ENCODE results near the gene RFX4.

The RFX4 gene

DNA sequence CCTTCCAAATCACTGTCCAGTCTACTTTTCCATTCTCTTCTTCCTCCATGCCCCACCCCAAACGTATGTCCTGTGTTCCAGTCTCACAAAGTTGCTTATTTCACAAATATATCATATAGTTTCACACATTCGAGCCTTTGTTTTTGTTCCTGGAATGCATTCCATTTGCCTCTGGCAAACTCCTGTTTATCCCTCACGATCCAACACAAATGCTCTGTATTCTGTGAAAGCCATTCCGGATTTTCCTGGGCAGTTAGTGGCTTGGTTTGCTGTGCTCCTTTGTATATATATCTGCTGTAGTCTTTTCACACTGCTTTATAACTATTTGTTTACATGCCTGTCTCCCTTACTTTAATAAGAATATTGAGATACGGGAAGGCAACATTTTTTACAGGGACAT is 200.7 kb downstream of the RFX4 start:
- no peak overlapping the region for H3K27ac Mint-ChIP-seq
- H3K4me3 Mint-ChIP-seq = no peak overlapping the region
- H3K27me3 Mint-ChIP-seq (ENCODE audit: low read depth, poor library complexity) = no peaks in the 10 kb centered on the region
- H3K36me3 Mint-ChIP-seq (ENCODE audit: low read depth) = peaks cover 50% of the 10 kb centered on the region
- H3K9me3 Mint-ChIP-seq = peaks cover 15% of the 10 kb centered on the region
- TF ChIP-seq, protein P1, sequence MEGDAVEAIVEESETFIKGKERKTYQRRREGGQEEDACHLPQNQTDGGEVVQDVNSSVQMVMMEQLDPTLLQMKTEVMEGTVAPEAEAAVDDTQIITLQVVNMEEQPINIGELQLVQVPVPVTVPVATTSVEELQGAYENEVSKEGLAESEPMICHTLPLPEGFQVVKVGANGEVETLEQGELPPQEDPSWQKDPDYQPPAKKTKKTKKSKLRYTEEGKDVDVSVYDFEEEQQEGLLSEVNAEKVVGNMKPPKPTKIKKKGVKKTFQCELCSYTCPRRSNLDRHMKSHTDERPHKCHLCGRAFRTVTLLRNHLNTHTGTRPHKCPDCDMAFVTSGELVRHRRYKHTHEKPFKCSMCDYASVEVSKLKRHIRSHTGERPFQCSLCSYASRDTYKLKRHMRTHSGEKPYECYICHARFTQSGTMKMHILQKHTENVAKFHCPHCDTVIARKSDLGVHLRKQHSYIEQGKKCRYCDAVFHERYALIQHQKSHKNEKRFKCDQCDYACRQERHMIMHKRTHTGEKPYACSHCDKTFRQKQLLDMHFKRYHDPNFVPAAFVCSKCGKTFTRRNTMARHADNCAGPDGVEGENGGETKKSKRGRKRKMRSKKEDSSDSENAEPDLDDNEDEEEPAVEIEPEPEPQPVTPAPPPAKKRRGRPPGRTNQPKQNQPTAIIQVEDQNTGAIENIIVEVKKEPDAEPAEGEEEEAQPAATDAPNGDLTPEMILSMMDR (IDR thresholded peaks at IDR 0.05) = no peak
- no peaks in the 10 kb centered on the region for H3K4me1 Mint-ChIP-seq
- DNase-seq = no peak

DNA sequence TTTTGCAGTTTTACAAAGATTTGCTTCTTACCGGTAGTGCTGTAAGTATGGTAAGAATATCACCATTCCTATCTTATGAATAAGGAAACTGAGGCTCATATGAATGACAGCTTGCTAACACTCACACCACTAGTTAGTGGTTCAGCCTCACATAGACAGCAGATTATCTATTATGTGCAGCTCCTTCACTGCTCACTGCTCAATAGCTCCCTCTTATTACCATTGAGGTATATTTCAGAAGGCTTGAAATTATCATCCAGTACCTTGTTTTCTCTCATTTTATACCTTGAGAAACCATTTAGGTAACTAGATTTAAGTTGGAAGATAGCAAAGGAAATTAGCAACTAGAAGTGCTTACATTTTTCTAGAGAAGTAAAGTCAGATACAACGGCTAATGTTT is 207.2 kb downstream of the RFX4 start:
- no peaks in the 10 kb centered on the region for H3K4me1 Mint-ChIP-seq
- peaks cover under 1% of the 10 kb centered on the region for H3K27me3 Mint-ChIP-seq (ENCODE audit: low read depth, poor library complexity)
- no peak for DNase-seq
- H3K9me3 Mint-ChIP-seq = peaks cover 26% of the 10 kb centered on the region
- peaks cover 87% of the 10 kb centered on the region for H3K36me3 Mint-ChIP-seq (ENCODE audit: low read depth)
- TF ChIP-seq, protein P1 (IDR thresholded peaks at IDR 0.05) = no peak
- H3K27ac Mint-ChIP-seq = no peak overlapping the region
- no peak overlapping the region for H3K4me3 Mint-ChIP-seq

DNA sequence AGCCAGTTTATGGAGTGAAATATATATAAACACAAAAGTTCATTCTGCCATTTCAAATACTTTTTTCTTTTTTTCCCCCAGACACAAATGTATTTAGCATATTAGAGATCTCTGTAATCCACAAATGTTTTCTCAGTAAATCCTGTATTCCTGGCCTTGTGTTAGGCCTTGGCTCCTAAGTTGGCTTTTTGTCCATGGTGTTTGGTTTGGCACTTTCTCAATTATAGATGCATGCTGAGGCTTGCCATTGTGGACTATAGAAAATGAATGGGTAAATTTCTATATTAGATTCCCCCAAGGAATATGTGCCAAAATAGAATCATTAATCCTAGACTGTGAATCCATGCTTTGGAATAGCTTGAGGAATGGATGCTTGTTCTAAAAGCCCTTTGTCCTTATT is 208.7 kb downstream of the RFX4 start:
- Mint-ChIP-seq H3K36me3 (ENCODE audit: low read depth) (peaks cover 82% of the 10 kb centered on the region), H3K27me3 (ENCODE audit: low read depth, poor library complexity) (peaks cover 3% of the 10 kb centered on the region), H3K27ac (no peak overlapping the region), H3K9me3 (peaks cover 24% of the 10 kb centered on the region), H3K4me1 (no peaks in the 10 kb centered on the region), H3K4me3 (no peak overlapping the region)
- TF ChIP-seq, protein P1 (IDR thresholded peaks at IDR 0.05) = no peak
- no peak for DNase-seq

DNA sequence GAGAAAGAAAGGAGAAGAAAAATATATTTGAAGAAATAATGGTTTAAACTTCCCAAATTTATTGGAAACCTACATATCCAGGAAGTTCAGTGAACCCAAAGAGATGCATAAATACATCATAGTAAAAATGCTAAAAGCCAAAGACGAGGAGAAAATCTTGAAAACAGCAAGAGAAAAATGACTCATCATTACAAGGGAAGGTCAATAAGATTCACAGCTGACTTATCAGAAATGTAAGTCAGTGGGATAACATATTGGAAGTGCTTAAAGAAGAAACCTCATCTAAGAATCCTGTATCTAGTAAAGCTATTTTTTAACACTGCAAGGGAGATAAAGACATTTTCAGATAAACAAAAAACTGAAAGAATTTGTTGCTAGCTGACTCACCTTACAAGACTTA is 211.6 kb downstream of the RFX4 start:
- TF ChIP-seq, protein P1 (IDR thresholded peaks at IDR 0.05) = no peak
- peaks cover 62% of the 10 kb centered on the region for H3K36me3 Mint-ChIP-seq (ENCODE audit: low read depth)
- H3K27ac Mint-ChIP-seq = no peak overlapping the region
- peaks cover 3% of the 10 kb centered on the region for H3K27me3 Mint-ChIP-seq (ENCODE audit: low read depth, poor library complexity)
- H3K9me3 Mint-ChIP-seq = peaks cover 4% of the 10 kb centered on the region
- H3K4me1 Mint-ChIP-seq = no peaks in the 10 kb centered on the region
- DNase-seq = no peak
- H3K4me3 Mint-ChIP-seq = no peak overlapping the region

DNA sequence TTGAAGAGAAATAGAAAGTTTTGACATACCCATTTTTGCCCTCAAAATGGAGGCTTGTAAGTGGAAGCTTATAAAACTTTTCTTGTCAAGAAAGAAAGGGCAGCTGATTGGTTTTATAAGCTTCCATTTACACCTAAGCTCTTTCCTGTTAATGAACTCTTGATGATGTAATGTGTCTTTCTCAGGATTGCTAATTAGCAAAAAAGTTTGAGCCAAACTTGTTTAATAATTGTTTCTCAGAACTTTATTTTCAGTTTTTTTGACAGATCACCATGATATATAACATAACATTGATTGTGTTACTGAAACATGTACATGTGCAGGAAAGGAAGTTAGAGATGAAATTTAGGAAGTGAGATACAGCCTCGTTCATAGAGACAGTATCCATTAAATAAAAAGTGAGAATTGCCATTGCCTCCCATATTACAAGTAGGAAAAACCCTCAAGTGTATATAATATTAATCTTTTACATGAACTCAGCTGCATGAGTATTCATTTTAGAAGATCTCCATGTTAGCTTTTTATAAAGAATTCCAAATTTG is 218.4 kb downstream of the RFX4 start:
- Mint-ChIP-seq H3K27ac (no peak overlapping the region), H3K27me3 (ENCODE audit: low read depth, poor library complexity) (no peaks in the 10 kb centered on the region), H3K4me3 (no peak overlapping the region), H3K4me1 (peaks cover 11% of the 10 kb centered on the region), H3K9me3 (no peaks in the 10 kb centered on the region), H3K36me3 (ENCODE audit: low read depth) (peaks cover 33% of the 10 kb centered on the region)
- TF ChIP-seq, protein P1 (IDR thresholded peaks at IDR 0.05) = no peak
- DNase-seq = no peak

DNA sequence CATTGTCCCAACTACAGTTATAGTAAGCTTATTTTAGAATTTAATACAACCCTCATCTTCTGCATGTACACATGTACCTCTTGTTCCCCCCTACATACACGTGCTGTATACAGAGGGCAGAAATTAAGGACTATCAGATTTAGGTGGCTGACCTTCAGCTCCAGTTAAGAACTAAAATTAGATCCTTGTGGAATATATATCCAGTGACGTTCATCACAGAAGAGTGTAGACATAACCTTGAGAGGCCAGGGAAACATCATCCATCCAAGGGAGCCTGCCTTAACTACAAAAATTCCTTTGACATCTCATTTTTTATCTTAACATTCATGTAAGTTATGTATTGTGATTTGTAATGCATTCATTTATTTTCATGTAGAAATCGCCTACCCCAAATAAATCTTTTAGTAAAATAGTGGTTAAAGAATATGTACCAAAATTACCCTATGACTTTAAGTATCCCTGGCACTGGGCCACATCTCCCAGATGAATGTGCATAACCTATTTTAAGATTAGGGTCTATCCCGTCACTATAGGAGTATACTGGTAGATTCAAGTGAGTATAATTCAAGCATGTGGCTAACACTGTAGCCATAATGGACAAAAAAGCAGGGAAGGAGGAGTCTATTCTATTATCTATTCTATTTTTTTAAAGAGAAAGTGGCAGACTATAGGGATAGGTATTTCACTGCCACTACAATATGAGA is 219.2 kb downstream of the RFX4 start:
- TF ChIP-seq, protein P1 (IDR thresholded peaks at IDR 0.05) = no peak
- H3K27me3 Mint-ChIP-seq (ENCODE audit: low read depth, poor library complexity) = no peaks in the 10 kb centered on the region

More for the DNA sequence above, 219.2 kb downstream of the RFX4 start:
- no peaks in the 10 kb centered on the region for H3K9me3 Mint-ChIP-seq
- H3K27ac Mint-ChIP-seq = no peak overlapping the region
- H3K4me1 Mint-ChIP-seq = peaks cover 11% of the 10 kb centered on the region
- no peak overlapping the region for H3K4me3 Mint-ChIP-seq
- DNase-seq = no peak
- peaks cover 34% of the 10 kb centered on the region for H3K36me3 Mint-ChIP-seq (ENCODE audit: low read depth)

Data from nephron progenitor cell (in vitro differentiated cells).